GM19240 (cell line): ENCODE results near the gene ZNF672.
"Not testable (repeated sequence)": the region's sequence is repeated elsewhere in the genome, so short reads cannot be mapped to it uniquely, and the experiment has no call there.

Experiments used
- DNase-seq: peaks from one replicate; pipeline ENCODE4 v3.0.0; 2011; ENCODE audit warnings: low spot score; ENCODE audit not compliant: insufficient read length

The ZNF672 gene

DNA sequence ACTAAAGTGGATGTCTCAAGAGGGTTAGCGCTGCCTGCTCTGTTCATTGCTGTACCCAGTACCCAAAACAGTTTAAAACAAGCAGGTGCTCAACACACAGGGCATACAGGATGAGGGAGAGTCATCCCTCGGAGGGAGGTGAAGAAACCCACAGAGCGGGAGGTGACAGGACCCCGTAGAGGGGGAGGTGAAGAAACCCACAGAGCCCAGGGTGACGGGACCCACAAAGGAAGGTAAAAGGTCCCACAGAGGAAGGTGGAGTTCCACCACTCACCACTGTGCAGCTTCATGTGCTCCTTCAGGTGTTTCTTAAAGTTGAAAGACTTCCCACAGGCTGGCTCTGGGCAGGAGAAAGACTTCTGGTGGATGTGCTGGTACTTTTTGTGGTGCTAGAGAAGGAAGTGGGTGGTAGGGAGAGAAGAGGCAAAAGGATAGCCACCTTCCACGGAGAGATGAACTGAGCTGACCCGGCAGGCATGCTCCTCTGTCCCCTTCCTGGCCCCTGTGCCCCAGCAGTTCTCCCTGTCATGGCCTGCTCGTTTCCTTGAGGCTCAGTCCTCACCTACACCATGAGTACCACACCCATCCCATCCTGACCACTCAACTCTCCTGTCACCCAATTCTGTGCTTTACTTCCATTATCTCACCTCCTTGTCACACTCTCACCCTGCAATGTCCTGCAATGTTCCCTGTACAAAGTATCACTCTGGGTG is 15.8 kb downstream of the ZNF672 start:
- no peak for DNase-seq

GRCh38 chr1:248855580-248855979 is 17.6 kb downstream of the ZNF672 start:
- DNase-seq = no peak

DNA sequence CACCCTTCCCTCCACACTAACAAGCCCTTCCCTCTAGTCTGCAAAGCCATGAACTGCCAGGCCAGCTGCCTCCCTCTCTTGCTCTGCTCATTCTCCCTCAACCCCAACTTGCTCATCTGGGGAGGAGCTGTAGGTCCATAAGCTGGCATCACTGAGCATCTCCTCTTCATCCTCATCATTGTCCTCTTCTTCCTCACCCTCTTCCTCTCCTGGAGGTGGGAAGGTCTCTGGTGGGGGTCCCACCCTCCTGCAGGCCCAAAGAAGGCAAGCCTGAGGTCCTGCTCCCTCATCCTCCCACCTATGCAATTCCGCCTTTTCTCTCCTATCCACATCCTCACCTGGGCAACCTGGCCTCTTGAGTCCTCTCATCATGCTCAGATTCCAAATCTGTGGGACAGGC is 18.2 kb downstream of the ZNF672 start:
- no peak for DNase-seq

GRCh38 chr1:248857201-248857600 is 19.2 kb downstream of the ZNF672 start:
- no peak for DNase-seq

DNA sequence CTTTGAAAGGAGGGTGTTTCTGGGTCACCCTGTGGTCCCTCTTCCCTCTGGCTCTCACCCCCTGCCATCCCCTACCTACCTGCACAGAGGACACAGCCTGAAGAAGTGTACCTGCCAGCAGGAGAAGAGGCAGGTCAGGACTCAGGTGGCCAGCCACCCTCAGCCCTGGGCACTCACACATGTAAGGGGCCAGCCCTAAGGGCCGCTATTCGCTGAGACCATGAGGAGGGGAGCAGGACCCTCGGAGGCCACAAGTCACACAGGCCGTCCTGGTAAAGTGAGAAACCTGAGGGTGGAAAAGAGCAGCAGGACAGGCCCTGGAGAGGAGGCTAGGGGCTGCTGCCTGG is 19.7 kb downstream of the ZNF672 start:
- no peak for DNase-seq

DNA sequence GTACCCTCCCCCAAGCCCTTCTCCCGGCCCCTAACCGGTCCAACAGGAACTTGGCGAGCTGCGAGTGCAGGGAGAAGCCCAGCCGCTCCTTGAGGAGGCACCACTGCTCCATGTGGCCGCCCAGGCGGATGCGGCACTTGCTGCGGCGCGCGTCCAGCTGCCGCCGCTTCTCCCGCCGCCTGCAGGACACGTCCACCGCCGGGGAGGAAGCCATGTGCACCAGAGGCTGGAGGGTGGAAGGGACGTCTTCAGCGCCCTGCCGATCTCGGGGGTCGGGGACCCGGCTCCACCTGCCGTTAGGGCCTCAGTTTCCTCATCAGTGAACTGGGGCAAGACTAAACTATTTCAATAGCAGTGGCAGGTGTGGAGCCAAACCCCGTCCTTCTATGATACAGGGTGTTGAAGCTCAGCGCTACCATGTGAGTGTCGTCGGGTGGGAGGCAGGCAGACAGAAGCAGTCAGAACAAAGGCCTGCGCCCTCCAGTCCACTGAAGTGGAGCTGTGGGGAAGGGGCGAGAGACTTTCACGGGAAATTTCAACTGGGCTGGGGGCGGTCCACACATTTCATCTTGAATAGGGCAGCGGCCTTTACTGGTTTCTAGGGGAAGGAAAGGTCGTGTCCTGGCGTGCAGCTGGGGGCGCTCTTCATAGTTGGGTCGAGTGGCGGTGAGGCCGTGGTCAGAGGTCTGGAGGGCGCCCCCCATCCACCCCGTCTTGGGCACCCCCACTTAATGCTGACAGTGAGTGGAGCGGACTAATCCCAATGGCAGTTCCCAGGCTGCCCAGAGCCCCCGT is 20.3 kb downstream of the ZNF672 start:
- DNase-seq = no peak

GRCh38 chr1:248858891-248859889 is 21.2 kb downstream of the ZNF672 start, which contains the start of gene ZNF692:
Gene ZNF692 (minus strand): TSS chr1:248859085. CDS start chr1:248858309, 776 bp downstream.
- peak; percentile 94 for DNase-seq

DNA sequence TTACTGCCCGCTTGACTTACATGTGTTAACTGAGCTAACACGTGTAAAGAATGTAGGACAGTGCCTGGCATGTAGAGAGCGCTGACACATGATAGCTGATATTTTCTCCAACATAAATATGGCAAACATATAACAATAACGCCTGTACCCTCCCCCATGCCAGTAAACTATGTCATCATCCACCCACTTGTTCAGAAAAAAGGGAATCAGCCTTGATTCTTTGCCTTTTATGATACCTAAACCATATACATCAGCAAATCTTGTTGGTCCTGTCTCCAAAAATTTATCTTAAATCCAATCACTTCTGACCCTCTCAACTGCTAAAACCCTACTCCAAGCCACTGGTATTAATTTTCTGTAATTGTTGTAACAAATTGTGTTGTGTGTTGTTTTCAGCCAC is 22.0 kb downstream of the ZNF672 start:
- no peak for DNase-seq

GRCh38 chr1:248861616-248862015 is 23.6 kb downstream of the ZNF672 start:
- no peak for DNase-seq

- no peak for DNase-seq
These were observed 24.6 kb downstream of the ZNF672 start for GRCh38 chr1:248862695-248862997.

DNA sequence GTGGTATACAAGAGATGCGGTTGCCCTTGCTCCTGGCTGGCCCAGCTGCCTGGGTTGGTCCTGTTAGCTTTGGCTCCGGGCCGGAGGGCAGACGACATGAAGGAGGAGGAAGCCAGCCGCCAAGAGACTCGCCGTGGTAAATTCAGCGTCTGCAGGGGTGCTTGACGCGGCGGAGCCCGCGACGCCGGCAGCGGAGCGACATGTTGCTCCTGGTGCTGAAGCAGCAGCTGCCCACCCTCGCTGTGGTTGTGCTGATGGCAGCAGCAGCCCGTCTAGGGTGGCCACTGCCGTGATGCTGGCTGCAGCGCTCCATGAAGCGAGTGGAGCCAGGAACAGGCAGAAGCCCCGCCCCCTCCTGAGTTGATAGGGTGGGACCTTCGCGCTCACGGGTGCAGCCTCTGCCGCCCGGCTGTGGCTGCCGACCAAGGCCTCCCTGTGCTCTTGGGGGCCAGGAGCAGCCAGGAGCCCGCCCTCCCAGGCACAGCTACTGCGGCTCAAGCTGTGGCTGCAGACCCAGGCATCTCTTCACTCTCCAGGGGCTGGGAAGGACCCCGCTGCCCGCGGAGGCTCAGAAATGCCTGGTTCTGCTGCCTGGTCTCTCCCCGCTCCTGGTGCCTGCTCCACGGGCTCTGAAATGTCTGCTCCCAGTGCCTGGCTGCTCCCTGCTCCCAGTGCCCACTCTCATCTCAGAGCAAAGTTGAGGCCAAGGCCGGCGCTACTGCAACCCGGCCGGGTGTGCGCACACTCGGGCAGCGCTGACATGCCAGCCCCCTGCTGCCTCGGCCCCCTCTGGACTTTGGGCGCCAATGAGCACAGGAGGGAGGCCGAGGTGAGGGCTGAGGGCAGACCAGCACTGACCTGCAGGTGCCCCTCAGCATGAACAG is 25.2 kb downstream of the ZNF672 start:
- DNase-seq = no peak

DNA sequence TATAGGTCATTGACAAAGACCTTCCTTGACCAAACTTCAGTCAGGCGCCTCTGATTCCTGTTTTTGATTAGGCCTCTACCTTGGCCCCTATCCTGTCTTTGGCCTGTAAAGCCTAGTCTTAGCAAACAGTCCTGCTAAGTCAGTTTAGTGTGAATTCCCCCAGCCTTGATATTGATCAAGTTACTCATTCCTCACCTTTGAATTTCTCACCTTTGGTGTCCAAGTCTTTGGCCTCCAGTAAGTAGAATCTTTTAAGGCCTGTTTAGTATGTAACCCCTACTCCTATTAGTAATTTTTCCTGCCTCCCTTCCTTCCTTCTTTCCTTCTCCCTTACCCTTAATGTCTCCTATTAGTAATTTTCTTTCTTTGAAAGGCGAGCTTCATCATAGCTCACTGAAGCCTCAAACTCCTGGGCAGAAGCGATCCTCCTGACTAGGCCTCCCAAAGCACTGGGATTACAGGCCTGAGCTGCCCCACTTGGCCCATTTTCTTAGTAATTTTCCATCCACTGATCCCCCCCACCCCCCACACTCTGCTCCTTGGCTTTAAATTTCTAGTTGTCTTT is 33.9 kb downstream of the ZNF672 start:
- DNase-seq = no peak

DNA sequence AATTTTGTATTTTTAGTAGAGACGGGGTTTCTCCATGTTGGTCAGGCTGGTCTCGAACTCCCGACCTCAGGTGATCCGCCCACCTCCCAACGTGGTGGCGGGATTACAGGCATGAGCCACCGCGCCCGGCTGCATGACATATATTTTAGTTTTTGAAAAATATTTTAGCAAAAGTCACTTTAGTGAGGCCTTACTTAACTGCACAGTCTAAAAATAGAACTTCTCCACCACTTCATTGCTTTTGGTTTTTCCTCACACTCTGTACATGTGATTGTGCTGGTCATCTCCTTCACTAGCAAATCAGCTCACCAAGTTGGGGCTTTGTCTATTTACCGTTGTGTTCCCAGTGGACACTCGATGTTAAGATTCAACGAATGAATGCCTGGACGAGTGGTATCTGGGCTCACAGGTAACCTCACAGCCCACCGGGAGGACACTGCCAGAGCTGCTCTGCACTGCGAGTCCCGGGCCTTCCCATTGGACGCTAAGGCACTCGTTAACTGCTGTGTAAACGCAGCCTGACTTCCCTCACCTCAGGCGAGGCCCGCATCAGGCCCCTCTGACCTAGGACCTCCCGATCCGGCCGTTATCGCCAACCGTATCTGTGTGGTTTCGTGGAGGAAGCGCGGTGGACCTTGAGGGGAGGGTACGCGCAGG is 34.9 kb downstream of the ZNF672 start:
- DNase-seq = no peak

GRCh38 chr1:248873409-248873992 is 35.5 kb downstream of the ZNF672 start:
- DNase-seq = no peak

GRCh38 chr1:248873993-248874533 is 36.0 kb downstream of the ZNF672 start:
- DNase-seq = no peak

DNA sequence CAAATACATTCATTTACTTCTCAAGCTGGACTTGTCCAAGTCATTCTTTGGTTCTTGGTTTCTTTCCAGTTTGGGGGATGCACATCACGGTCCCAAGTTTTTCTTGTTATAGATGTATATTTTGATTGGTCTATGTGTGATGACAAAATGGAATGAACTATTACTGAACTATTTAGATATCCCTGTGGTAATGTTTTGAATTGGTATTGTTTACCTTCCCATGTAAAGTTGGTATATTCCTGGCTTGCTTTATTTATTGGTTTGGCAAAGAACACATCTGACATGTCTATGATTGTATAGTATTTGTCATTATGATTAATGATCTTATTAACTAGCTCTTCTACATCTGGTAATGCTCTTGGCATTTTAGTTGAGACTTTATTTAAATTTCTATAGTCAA is 43.2 kb downstream of the ZNF672 start:
- DNase-seq = no peak

DNA sequence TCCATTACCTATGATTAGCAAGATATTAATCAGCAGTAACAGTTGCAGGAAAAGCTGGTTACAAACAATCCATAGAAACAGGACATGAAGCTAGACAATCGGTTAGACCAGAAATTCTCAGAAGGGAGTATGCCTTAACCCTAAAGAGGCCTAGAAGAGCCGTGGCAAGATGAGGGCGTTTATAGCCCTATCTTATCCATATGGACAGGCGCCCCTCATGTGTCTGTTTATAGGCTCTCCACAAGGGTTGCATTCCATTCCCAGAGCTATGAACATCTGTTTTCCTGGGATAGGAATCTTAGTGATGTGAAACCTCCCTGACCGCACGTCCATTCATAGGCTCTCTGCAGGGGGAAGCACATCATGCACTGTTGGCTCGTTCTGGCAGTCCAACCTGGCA is 44.4 kb downstream of the ZNF672 start:
- DNase-seq = not testable (repeated sequence)

- no peak for DNase-seq
These were observed 46.7 kb downstream of the ZNF672 start for GRCh38 chr1:248884632-248885295.

DNA sequence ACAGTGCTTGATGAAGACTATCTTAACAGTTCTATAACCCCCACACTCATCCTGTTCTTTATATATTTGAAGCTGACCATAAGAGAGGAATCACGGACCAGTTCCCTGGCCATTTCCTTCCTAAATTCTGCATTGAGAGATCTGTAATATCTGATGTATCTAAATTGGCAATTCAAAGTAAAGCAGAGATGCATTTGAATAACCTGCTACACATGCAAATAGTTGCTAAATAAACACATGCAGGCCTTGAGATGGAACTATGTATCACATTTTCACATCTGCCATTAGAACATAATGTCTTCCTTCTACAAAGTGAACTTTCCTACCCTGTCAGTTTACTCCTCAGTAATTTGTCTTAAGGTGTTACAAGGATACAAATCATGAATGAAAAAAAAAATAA is 47.6 kb downstream of the ZNF672 start:
- DNase-seq = no peak
